HepG2 (cell line): ENCODE results near the gene PSPH. TPM values are rescaled to one million over a fixed set of nuclear protein-coding genes. Genes with fewer than 3 reads are reported as not detected.

ENCODE experiments used
- ARNTL ChIP-seq: sonication (generic); formaldehyde crosslinking; IDR thresholded peaks from 2 replicates; pipeline ENCODE4 v1.4.0; 2020; ENCODE audit warnings: mild to moderate bottlenecking, missing genetic modification reagents
- CBX5 ChIP-seq: sonication (generic); formaldehyde crosslinking; IDR thresholded peaks from 2 replicates; pipeline ENCODE4 v1.4.0; 2020; ENCODE audit warnings: missing genetic modification reagents, borderline replicate concordance
- DMAP1 ChIP-seq: IDR thresholded peaks from 2 replicates; pipeline ENCODE4 v1.6.1; 2016
- DPF2 ChIP-seq: sonication (generic); formaldehyde crosslinking; IDR thresholded peaks from 2 replicates; pipeline ENCODE4 v1.4.0; 2020; ENCODE audit warnings: mild to moderate bottlenecking, low read depth, missing genetic modification reagents, borderline replicate concordance
- ESRRA ChIP-seq: sonication (generic); formaldehyde crosslinking; IDR thresholded peaks from 2 replicates; pipeline ENCODE4 v1.5.1; 2020; ENCODE audit warnings: mild to moderate bottlenecking, low read depth, missing genetic modification reagents
- GPN1 ChIP-seq: sonication (generic); formaldehyde crosslinking; IDR thresholded peaks from 2 replicates; pipeline ENCODE4 v1.5.1; 2020; ENCODE audit warnings: missing genetic modification reagents, borderline replicate concordance
- HOXA5 ChIP-seq: sonication (generic); formaldehyde crosslinking; IDR thresholded peaks from 2 replicates; pipeline ENCODE4 v1.4.0; 2020; ENCODE audit warnings: missing genetic modification reagents
- KAT8 ChIP-seq: IDR thresholded peaks from 2 replicates; pipeline ENCODE4 v1.6.1; 2016; ENCODE audit warnings: missing genetic modification reagents, missing compliant biosample characterization
- KDM5B ChIP-seq: sonication (generic); formaldehyde crosslinking; IDR thresholded peaks from 2 replicates; pipeline ENCODE4 v1.4.0; 2020; ENCODE audit warnings: missing genetic modification reagents, mild to moderate bottlenecking, borderline replicate concordance
- KLF12 ChIP-seq: sonication (generic); formaldehyde crosslinking; IDR thresholded peaks from 2 replicates; pipeline ENCODE4 v1.4.0; 2020; ENCODE audit warnings: missing genetic modification reagents, borderline replicate concordance
- MYNN ChIP-seq: sonication (generic); formaldehyde crosslinking; IDR thresholded peaks from 2 replicates; pipeline ENCODE4 v1.4.0; 2020; ENCODE audit warnings: mild to moderate bottlenecking, low read depth, missing genetic modification reagents
- NFIC ChIP-seq: IDR thresholded peaks from 2 replicates; pipeline ENCODE4 v1.6.1; 2012; ENCODE audit warnings: mild to moderate bottlenecking, low read length, inconsistent platforms
- NFKBIZ ChIP-seq: IDR thresholded peaks from 2 replicates; pipeline ENCODE4 v1.6.1; 2018; ENCODE audit warnings: missing genetic modification reagents, missing compliant biosample characterization
- NPAS2 ChIP-seq: sonication (generic); formaldehyde crosslinking; IDR thresholded peaks from 2 replicates; pipeline ENCODE4 v1.8.0; 2022; ENCODE audit warnings: mild to moderate bottlenecking, missing genetic modification reagents, borderline replicate concordance
- NR2F6 ChIP-seq, 2 experiments: IDR thresholded peaks; 2 replicates each; pipeline ENCODE4 v1.6.1; 2016; ENCODE audit warnings: antibody characterized with exemption in 1 of 2, mild to moderate bottlenecking in 1 of 2
- RXRA ChIP-seq: sonication (generic); formaldehyde crosslinking; IDR thresholded peaks from 2 replicates; pipeline ENCODE4 v1.5.1; 2020; ENCODE audit warnings: missing genetic modification reagents
- SAP130 ChIP-seq: IDR thresholded peaks from 2 replicates; pipeline ENCODE4 v1.6.1; 2016; ENCODE audit warnings: low read depth
- YEATS4 ChIP-seq: sonication (generic); formaldehyde crosslinking; IDR thresholded peaks from 2 replicates; pipeline ENCODE4 v1.4.0; 2020; ENCODE audit warnings: missing genetic modification reagents, borderline replicate concordance
- ZNF264 ChIP-seq: sonication (generic); formaldehyde crosslinking; IDR thresholded peaks from 2 replicates; pipeline ENCODE4 v1.4.0; 2020; ENCODE audit warnings: missing genetic modification reagents
- ZNF343 ChIP-seq: sonication (generic); formaldehyde crosslinking; IDR thresholded peaks from 2 replicates; pipeline ENCODE4 v1.4.0; 2020; ENCODE audit warnings: mild to moderate bottlenecking, missing genetic modification reagents
- ZNF354B ChIP-seq: sonication (generic); formaldehyde crosslinking; IDR thresholded peaks from 2 replicates; pipeline ENCODE4 v1.8.0; 2022; ENCODE audit warnings: mild to moderate bottlenecking, missing genetic modification reagents
- ZNF607 ChIP-seq: sonication (generic); formaldehyde crosslinking; IDR thresholded peaks from 2 replicates; pipeline ENCODE4 v1.5.1; 2020; ENCODE audit warnings: missing genetic modification reagents, mild to moderate bottlenecking, borderline replicate concordance
- ZNF770 ChIP-seq: sonication (generic); formaldehyde crosslinking; IDR thresholded peaks from 2 replicates; pipeline ENCODE4 v1.5.0; 2020; ENCODE audit warnings: mild to moderate bottlenecking, missing genetic modification reagents
- polyA plus RNA-seq, 8 experiments: library from polyadenylated mRNA; depleted of rRNA in 3 of 8; stranded (reverse) in 7 of 8; unstranded in 1 of 8; fragments of >200 nt; fragmentation: Illumina TruSeq in 4 of 8; extraction: Trizol in 4 of 8; gene quantifications; 2 replicates each; pipeline versions ENCODE4 v1.2.1 to v1.2.3, GENCODE V29; 2011 to 2016; ENCODE audit warnings: low read depth in 4 of 8, missing spikeins in 1 of 8, mixed read lengths in 1 of 8; ENCODE audit not compliant: insufficient read depth in 1 of 8
- total RNA-seq, 5 experiments: library from RNA; depleted of rRNA; stranded (reverse); fragments of >200 nt; fragmentation: Illumina TruSeq; extraction: Trizol; gene quantifications; 2 replicates each; pipeline ENCODE4 v1.2.3, GENCODE V29; 2016; ENCODE audit warnings: low read depth in 1 of 5
- TF ChIP-seq, protein P1 (sequence below): sonication (generic); formaldehyde crosslinking; IDR thresholded peaks from 2 replicates; pipeline ENCODE4 v1.8.1; 2023; ENCODE audit warnings: missing genetic modification reagents, inconsistent platforms, borderline replicate concordance
- TF ChIP-seq, protein P2 (sequence below): sonication (generic); formaldehyde crosslinking; IDR thresholded peaks from 2 replicates; pipeline ENCODE4 v1.4.0; 2020; ENCODE audit warnings: missing genetic modification reagents
- TF ChIP-seq, protein P3 (sequence below): sonication (generic); formaldehyde crosslinking; IDR thresholded peaks from 2 replicates; pipeline ENCODE4 v1.4.0; 2020; ENCODE audit warnings: missing genetic modification reagents

Gene PSPH
- total and polyA plus RNA-seq, 2 of the 13 experiments (the other 11 are each of a cell fraction or from before 2014, with no cell fraction given) = 85.5 to 124 TPM

GRCh38 chr7:55996856-55997500 lies 54.3 kb downstream of the PSPH start (continued):
- TF ChIP-seq RXRA (CRISPR knock-in tag) (peak; percentile 81; the same call in 1 of the 2 replicates), NR2F6 (IDR thresholded peaks at IDR 0.05) (peak; percentile 95), NR2F6 (CRISPR knock-in tag; IDR thresholded peaks at IDR 0.05) (peak; percentile 98), ESRRA (peak; percentile 93), CBX5 (CRISPR knock-in tag) (peak; percentile 44; the same call in 1 of the 2 replicates), KAT8 (peak; percentile 56), DPF2 (CRISPR knock-in tag) (peak; percentile 75; the same call in 1 of the 2 replicates), MYNN (CRISPR knock-in tag) (no peak), KDM5B (CRISPR knock-in tag) (0 out of 2 replicates have a peak, but pooled peaks have one; percentile 4), NFKBIZ (CRISPR knock-in tag) (0 out of 2 replicates have a peak, but pooled peaks have one; percentile 69), HOXA5 (CRISPR knock-in tag) (peak; percentile 73), NFIC (peak; percentile 33; the same call in 1 of the 2 replicates), DMAP1 (CRISPR knock-in tag) (peak; percentile 53; the same call in 1 of the 2 replicates), KLF12 (CRISPR knock-in tag) (0 out of 2 replicates have a peak, but pooled peaks have one; percentile 44), ZNF343 (CRISPR knock-in tag) (no peak), ARNTL (CRISPR knock-in tag) (0 out of 2 replicates have a peak, but pooled peaks have one; percentile 35), ZNF354B (no peak), ZNF770 (CRISPR knock-in tag) (peak; percentile 72; the same call in 1 of the 2 replicates), YEATS4 (0 out of 2 replicates have a peak, but pooled peaks have one; percentile 39), NPAS2 (no peak), SAP130 (CRISPR knock-in tag) (peak; percentile 79), ZNF607 (CRISPR knock-in tag) (peak; percentile 69; the same call in 1 of the 2 replicates), ZNF264 (CRISPR knock-in tag) (peak; percentile 82; the same call in 1 of the 2 replicates), GPN1 (CRISPR knock-in tag) (no peak)
- TF ChIP-seq, protein P1, sequence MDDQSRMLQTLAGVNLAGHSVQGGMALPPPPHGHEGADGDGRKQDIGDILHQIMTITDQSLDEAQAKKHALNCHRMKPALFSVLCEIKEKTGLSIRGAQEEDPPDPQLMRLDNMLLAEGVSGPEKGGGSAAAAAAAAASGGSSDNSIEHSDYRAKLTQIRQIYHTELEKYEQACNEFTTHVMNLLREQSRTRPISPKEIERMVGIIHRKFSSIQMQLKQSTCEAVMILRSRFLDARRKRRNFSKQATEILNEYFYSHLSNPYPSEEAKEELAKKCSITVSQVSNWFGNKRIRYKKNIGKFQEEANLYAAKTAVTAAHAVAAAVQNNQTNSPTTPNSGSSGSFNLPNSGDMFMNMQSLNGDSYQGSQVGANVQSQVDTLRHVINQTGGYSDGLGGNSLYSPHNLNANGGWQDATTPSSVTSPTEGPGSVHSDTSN (CRISPR knock-in tag) = no peak
- TF ChIP-seq, protein P2, sequence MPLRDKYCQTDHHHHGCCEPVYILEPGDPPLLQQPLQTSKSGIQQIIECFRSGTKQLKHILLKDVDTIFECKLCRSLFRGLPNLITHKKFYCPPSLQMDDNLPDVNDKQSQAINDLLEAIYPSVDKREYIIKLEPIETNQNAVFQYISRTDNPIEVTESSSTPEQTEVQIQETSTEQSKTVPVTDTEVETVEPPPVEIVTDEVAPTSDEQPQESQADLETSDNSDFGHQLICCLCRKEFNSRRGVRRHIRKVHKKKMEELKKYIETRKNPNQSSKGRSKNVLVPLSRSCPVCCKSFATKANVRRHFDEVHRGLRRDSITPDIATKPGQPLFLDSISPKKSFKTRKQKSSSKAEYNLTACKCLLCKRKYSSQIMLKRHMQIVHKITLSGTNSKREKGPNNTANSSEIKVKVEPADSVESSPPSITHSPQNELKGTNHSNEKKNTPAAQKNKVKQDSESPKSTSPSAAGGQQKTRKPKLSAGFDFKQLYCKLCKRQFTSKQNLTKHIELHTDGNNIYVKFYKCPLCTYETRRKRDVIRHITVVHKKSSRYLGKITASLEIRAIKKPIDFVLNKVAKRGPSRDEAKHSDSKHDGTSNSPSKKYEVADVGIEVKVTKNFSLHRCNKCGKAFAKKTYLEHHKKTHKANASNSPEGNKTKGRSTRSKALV (CRISPR knock-in tag) = 0 out of 2 replicates have a peak, but pooled peaks have one; percentile 45
- TF ChIP-seq, protein P3, sequence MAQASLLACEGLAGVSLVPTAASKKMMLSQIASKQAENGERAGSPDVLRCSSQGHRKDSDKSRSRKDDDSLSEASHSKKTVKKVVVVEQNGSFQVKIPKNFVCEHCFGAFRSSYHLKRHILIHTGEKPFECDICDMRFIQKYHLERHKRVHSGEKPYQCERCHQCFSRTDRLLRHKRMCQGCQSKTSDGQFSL (CRISPR knock-in tag) = no peak
